ENCODE measurements around the gene EHBP1.
A peak's percentile ranks its signal among the peaks of the same experiment; 100 is the strongest.

EHBP1 gene

DNA sequence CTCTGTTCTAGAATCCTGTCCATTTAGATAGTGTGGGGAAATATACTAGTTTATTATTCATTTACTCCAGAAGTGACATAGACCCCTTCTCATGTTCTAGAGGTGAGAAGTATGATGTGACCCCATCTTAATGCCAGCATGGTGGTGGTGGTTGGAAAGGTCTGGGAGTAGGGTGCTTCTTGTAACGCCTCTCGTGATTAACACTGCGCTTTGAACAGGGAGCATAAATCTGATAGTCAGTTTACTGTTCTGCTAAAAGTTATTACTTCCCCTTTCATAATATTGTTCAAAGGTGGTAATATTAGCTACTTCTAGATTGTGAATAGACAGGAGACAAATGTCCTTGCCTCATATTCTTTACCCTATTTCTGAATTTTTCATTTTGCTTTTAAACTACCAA lies 35.6 kb downstream of the EHBP1 start:
- TF ChIP-seq CEBPB (IDR thresholded peaks at IDR 0.05), result no peak
- TF ChIP-seq, protein P1, sequence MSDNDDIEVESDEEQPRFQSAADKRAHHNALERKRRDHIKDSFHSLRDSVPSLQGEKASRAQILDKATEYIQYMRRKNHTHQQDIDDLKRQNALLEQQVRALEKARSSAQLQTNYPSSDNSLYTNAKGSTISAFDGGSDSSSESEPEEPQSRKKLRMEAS (IDR thresholded peaks at IDR 0.05), result no peak
- no peak for TF ChIP-seq FOXM1 (IDR thresholded peaks at IDR 0.05; ENCODE audit: borderline replicate concordance, low read depth)
- TF ChIP-seq CREB1 (IDR thresholded peaks at IDR 0.05; ENCODE audit: low read depth), result no peak
- no peak for TF ChIP-seq TCF12 (IDR thresholded peaks at IDR 0.05; ENCODE audit: low read depth)
- TF ChIP-seq YY1 (IDR thresholded peaks at IDR 0.05; ENCODE audit: low read depth), result no peak
- no peak for TF ChIP-seq TEAD4 (IDR thresholded peaks at IDR 0.05)
- no peak for TF ChIP-seq NFIC (IDR thresholded peaks at IDR 0.05)
- TF ChIP-seq, protein P2, sequence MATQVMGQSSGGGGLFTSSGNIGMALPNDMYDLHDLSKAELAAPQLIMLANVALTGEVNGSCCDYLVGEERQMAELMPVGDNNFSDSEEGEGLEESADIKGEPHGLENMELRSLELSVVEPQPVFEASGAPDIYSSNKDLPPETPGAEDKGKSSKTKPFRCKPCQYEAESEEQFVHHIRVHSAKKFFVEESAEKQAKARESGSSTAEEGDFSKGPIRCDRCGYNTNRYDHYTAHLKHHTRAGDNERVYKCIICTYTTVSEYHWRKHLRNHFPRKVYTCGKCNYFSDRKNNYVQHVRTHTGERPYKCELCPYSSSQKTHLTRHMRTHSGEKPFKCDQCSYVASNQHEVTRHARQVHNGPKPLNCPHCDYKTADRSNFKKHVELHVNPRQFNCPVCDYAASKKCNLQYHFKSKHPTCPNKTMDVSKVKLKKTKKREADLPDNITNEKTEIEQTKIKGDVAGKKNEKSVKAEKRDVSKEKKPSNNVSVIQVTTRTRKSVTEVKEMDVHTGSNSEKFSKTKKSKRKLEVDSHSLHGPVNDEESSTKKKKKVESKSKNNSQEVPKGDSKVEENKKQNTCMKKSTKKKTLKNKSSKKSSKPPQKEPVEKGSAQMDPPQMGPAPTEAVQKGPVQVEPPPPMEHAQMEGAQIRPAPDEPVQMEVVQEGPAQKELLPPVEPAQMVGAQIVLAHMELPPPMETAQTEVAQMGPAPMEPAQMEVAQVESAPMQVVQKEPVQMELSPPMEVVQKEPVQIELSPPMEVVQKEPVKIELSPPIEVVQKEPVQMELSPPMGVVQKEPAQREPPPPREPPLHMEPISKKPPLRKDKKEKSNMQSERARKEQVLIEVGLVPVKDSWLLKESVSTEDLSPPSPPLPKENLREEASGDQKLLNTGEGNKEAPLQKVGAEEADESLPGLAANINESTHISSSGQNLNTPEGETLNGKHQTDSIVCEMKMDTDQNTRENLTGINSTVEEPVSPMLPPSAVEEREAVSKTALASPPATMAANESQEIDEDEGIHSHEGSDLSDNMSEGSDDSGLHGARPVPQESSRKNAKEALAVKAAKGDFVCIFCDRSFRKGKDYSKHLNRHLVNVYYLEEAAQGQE (IDR thresholded peaks at IDR 0.05; ENCODE audit: low read depth), result no peak
- no peak for TF ChIP-seq RAD21 (IDR thresholded peaks at IDR 0.05; ENCODE audit: low read depth)
- no peak for TF ChIP-seq ZBTB7A (IDR thresholded peaks at IDR 0.05; ENCODE audit: low read depth)
- no peak for TF ChIP-seq EGR1 (IDR thresholded peaks at IDR 0.05)
- no peak for TF ChIP-seq TAF1 (IDR thresholded peaks at IDR 0.05; ENCODE audit: low read depth)
- no peak for TF ChIP-seq EP300 (IDR thresholded peaks at IDR 0.05; ENCODE audit: borderline replicate concordance)

DNA sequence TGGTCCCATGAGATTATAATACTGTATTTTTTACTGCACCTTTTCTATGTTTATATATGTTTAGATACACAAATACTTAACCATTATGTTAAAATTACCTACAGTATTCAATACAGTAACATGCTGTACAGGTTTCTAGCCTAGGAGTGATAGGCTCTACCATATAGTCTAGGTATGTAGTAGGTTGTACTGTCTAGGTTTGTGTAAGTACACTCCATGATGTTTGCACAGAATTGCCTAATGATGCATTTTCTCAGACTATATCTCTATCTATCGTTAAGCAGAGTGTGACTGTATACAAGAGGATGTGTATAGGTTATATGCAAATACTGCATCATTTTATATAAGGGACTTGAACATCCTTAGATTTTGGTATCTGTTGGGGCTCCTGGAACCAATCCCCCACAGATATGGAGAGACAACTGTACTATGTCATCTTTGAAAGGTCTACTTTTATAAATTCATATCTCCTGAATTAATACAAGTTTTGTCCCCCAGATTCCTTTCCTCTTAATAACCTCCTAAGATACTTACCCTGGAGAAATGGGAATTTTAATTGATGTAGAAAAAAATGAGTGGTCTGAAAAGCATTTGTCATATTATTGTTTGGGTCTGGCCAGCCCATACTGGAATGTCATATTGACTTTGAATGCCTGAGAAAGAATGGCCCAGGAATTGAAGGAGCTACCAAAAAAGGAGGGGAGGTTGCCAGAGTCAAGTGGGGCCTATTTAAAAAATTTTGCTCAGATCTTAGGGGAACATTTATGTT lies 36.6 kb downstream of the EHBP1 start:
- no peak for TF ChIP-seq ZBTB7A (IDR thresholded peaks at IDR 0.05; ENCODE audit: low read depth)
- TF ChIP-seq TEAD4 (IDR thresholded peaks at IDR 0.05), result peak; percentile 30; the same call in 1 of the 2 replicates

DNA sequence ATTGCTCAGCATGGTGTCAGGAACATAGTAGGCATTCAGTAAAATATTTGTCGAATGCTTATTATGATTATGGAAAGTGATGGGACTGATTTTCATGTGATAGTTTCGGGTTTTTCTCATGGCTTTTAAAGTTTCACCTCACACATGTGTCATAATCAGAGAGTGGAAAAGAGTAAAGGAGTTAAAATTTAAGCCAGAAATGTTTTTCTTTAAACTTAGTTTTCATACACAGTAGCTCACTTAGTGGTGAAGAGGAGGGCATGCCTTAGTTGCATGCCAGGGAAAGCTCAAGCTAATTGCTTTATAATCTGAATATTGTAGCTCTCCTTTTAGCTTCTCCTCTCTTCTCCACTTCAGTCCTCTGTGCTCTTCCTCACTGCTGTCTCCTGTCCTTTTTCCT lies 38.0 kb downstream of the EHBP1 start:
- TF ChIP-seq CEBPB (IDR thresholded peaks at IDR 0.05) (no peak), ZBTB7A (IDR thresholded peaks at IDR 0.05; ENCODE audit: low read depth) (no peak), YY1 (IDR thresholded peaks at IDR 0.05; ENCODE audit: low read depth) (no peak)

DNA sequence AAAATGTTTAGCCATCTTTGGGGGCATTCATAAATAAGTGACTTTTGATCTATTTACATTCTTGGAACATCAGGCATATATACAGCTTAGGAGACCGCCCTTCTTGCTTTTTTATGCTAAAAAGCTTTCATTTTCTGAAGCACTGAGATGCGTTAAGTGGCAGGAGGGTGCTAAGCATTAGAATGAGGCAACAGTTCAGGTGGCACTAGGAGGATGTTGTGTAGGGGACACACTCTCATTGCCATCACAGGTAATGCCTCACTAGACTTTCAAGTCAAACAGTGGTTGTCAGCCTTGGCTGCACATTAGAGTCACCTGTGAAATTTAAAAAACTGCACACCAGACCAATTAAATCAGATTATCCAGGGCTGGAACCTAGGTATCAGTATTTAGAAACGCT lies 39.1 kb downstream of the EHBP1 start:
- TF ChIP-seq, protein P2 (IDR thresholded peaks at IDR 0.05; ENCODE audit: low read depth), result no peak
- TF ChIP-seq NFIC (IDR thresholded peaks at IDR 0.05), result no peak
- TF ChIP-seq TAF1 (IDR thresholded peaks at IDR 0.05; ENCODE audit: low read depth), result no peak
- no peak for TF ChIP-seq FOXM1 (IDR thresholded peaks at IDR 0.05; ENCODE audit: borderline replicate concordance, low read depth)
- TF ChIP-seq, protein P3, sequence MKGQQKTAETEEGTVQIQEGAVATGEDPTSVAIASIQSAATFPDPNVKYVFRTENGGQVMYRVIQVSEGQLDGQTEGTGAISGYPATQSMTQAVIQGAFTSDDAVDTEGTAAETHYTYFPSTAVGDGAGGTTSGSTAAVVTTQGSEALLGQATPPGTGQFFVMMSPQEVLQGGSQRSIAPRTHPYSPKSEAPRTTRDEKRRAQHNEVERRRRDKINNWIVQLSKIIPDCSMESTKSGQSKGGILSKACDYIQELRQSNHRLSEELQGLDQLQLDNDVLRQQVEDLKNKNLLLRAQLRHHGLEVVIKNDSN (IDR thresholded peaks at IDR 0.05), result no peak
- no peak for TF ChIP-seq EGR1 (IDR thresholded peaks at IDR 0.05)

DNA sequence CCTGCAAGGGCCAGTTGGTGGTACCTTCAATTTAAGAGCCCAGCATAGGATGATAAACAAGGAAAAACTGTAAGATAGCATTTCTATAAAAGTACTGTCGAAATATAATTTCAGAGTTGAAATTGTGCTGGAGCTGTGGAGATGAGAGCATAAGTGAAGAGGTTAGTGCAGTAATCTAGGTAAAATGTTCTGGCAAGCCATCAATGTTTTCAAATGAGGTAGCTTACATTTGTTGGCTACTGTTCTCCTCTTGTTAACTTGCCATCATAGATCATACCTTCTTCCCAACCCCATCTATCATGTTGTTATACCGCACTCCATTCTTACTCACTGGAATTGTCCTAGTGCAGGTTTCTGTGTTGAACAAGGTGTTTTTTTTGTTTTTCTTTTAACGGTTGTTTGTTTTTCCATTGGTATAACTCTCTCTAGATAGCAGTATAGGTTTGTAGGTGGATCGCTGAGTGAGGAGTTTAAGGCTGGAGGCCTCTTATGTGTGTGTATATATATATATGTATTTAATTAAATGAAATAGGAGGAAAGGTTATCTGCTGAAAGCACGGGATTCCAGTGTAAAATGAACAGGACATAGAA lies 40.5 kb downstream of the EHBP1 start:
- TF ChIP-seq CREB1 (IDR thresholded peaks at IDR 0.05; ENCODE audit: low read depth) (no peak), TCF12 (IDR thresholded peaks at IDR 0.05; ENCODE audit: low read depth) (no peak), EP300 (IDR thresholded peaks at IDR 0.05; ENCODE audit: borderline replicate concordance) (no peak), ZBTB7A (IDR thresholded peaks at IDR 0.05; ENCODE audit: low read depth) (no peak), EGR1 (IDR thresholded peaks at IDR 0.05) (no peak)
- TF ChIP-seq, protein P3 (IDR thresholded peaks at IDR 0.05), result no peak

DNA sequence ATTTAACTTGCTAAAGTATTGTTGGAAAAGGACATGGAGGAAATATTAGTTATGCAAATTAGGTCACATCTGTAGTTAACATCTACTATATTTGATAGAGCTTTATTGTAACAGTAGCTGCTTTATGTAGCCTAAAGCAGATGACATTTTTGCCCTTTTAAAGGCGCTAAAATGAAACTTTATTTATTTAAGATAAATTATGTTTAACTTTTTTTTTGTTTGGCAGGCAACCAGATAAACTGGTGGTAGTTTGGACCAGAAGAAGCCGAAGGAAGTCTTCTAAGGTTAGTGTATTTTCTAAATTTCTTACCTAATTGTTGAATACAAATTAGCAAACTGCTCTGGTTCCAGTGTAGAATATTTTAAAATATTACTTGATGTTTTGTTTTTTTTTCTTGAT lies 41.7 kb downstream of the EHBP1 start:
- TF ChIP-seq TCF12 (IDR thresholded peaks at IDR 0.05; ENCODE audit: low read depth) (no peak), EP300 (IDR thresholded peaks at IDR 0.05; ENCODE audit: borderline replicate concordance) (no peak), CEBPB (IDR thresholded peaks at IDR 0.05) (no peak), CREB1 (IDR thresholded peaks at IDR 0.05; ENCODE audit: low read depth) (no peak), TAF1 (IDR thresholded peaks at IDR 0.05; ENCODE audit: low read depth) (no peak), NFIC (IDR thresholded peaks at IDR 0.05) (no peak), TEAD4 (IDR thresholded peaks at IDR 0.05) (no peak), EGR1 (IDR thresholded peaks at IDR 0.05) (no peak), ZBTB7A (IDR thresholded peaks at IDR 0.05; ENCODE audit: low read depth) (no peak), FOXM1 (IDR thresholded peaks at IDR 0.05; ENCODE audit: borderline replicate concordance, low read depth) (no peak), RAD21 (IDR thresholded peaks at IDR 0.05; ENCODE audit: low read depth) (no peak), YY1 (IDR thresholded peaks at IDR 0.05; ENCODE audit: low read depth) (no peak)
- TF ChIP-seq, protein P1 (IDR thresholded peaks at IDR 0.05), result no peak
- TF ChIP-seq, protein P3 (IDR thresholded peaks at IDR 0.05), result no peak
- TF ChIP-seq, protein P2 (IDR thresholded peaks at IDR 0.05; ENCODE audit: low read depth), result no peak
